HEK293T (cell line): ENCODE data around the gene ZNF362.

ENCODE experiments used
- CTBP1 ChIP-seq: fragments of 450-650 bp; IDR thresholded peaks from 2 replicates; pipeline ENCODE4 v1.6.1; 2016; ENCODE audit warnings: borderline replicate concordance
- FOXA1 ChIP-seq: fragments of 450-650 bp; IDR thresholded peaks from 2 replicates; pipeline ENCODE4 v1.6.1; 2016; ENCODE audit warnings: mild to moderate bottlenecking
- FOXK2 ChIP-seq: fragments of 450-650 bp; IDR thresholded peaks from 2 replicates; pipeline ENCODE4 v1.6.1; 2016; ENCODE audit warnings: mild to moderate bottlenecking
- FOXM1 ChIP-seq: fragments of 450-650 bp; IDR thresholded peaks from 2 replicates; pipeline ENCODE4 v1.6.1; 2017; ENCODE audit warnings: mild to moderate bottlenecking, borderline replicate concordance
- HDGF ChIP-seq: fragments of 450-650 bp; IDR thresholded peaks from 2 replicates; pipeline ENCODE4 v1.6.1; 2017; ENCODE audit warnings: antibody characterized with exemption, borderline replicate concordance
- SP1 ChIP-seq: fragments of 450-650 bp; IDR thresholded peaks from 2 replicates; pipeline ENCODE4 v1.6.1; 2017
- SUZ12 ChIP-seq: fragments of 450-650 bp; IDR thresholded peaks from 2 replicates; pipeline ENCODE4 v1.6.1; 2016; ENCODE audit warnings: mild to moderate bottlenecking
- ZNF384 ChIP-seq: fragments of 450-650 bp; IDR thresholded peaks from 2 replicates; pipeline ENCODE4 v1.6.1; 2016

GRCh38 chr1:33266766-33267165 is 10.5 kb downstream of the ZNF362 start:
- TF ChIP-seq SUZ12 (no peak), FOXK2 (no peak), SP1 (no peak), FOXA1 (no peak), HDGF (no peak), FOXM1 (no peak), CTBP1 (no peak), ZNF384 (no peak)
